Retinal pigment epithelial cell (primary cell): ENCODE data around the gene PBX1.
"Not testable (repeated sequence)": the region's sequence is repeated elsewhere in the genome, so short reads cannot be mapped to it uniquely, and the experiment has no call there.

Source experiments
- DNase-seq: peaks from one replicate; pipeline ENCODE4 v3.0.0-alpha.2; 2010; ENCODE audit warnings: low read depth
- H3K4me3 ChIP-seq: 2 replicates; pipeline ENCODE4 v1.5.1; 2011; ENCODE audit warnings: mild to moderate bottlenecking, low read length, control low read depth, moderate library complexity
- CTCF ChIP-seq: conservative IDR thresholded peaks from 2 replicates; pipeline ENCODE4 v1.5.1; 2011; ENCODE audit warnings: low read depth, low read length, control low read depth, inconsistent platforms

The PBX1 gene

DNA sequence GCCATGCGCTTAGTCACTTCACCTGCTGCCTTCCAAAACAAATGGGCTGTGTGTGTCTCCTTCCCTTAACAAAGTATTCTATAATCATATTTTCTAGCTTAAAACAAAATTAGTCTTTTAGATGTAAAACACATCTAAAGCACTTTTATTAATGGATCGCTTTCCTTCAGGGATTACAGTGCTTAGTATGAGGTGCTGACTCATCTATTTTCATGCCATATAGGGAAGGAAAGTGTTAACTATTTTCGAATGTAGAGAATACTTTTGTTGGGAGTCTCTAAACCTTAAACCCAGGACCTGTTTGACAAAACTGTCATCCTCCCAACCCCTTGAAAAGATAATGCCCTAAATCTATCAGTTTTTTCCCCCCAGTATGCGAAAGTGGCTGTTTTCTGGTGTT is 90.2 kb downstream of the PBX1 start:
- DNase-seq: no peak
- no peak overlapping the region for H3K4me3 ChIP-seq
- TF ChIP-seq CTCF: no peak

DNA sequence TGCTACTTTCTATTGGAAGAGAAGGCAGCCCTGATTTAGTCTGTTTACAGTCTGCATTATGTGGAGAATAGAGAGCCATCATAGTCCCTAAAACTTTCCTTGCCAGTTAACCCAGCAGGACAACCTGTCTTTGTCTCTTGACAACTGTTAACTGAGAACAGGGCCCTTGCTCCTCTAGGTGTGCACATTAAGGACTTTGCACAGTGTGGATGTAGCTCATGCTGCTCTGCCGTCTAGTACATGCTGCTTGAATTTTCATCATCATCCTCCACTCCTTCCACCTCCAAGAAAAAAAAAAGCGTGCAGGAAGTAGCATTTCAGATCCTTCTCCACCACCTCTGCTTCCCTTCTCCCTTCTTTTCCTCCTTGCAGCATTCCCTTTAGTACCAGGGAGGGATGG is 91.5 kb downstream of the PBX1 start:
- no peak overlapping the region for H3K4me3 ChIP-seq
- no peak for DNase-seq
- TF ChIP-seq CTCF: no peak

DNA sequence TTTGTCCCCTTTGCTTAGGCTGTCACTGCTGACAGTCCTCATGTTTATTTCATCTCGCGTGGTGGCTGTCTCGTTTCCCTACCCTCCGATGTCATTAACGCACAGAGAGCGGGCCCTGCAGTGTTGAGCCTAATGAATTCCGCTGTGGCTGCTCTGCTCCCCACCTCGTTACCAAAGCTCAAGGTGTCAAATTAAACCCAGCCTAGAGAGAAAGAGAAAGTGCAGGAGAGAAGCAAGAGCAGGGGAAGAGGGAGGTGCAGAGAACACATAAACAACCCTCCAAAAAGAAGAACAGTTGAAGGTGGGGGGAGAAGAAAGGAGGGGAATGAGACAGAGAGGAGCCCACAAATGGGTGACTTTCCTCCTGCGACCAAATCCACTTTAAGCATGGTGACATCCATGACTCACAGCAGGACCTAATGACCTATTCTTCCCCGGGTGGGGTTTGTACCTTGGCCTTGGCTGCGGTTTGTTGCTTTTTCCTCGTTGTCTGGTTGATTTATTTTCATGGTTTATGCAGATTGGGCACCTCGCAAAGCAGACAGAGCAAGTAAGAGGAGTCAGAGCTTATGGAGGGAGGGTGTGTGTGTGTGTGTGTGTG is 92.5 kb downstream of the PBX1 start:
- no peak for DNase-seq
- no peak overlapping the region for H3K4me3 ChIP-seq
- no peak for TF ChIP-seq CTCF

DNA sequence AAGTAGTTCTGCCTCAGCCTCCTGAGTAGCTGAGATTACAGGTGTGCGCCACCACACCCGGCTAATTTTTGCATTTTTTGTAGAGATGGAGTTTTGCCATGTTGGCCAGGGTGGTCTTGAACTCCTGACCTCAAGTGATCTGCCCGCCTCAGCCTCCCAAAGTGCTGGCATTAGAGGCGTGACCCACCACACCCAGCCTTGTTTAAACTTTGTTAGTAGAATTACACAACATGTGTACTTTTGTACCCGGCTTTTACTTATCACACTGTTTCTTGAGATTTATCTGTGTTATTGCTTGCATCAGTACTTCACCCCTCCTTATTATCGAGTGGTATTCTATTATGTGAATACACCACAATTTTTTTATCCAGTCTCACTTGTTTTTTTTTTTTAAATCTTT is 94.0 kb downstream of the PBX1 start:
- not testable (repeated sequence) for DNase-seq, H3K4me3 ChIP-seq

- no peak for DNase-seq
- no peak overlapping the region for H3K4me3 ChIP-seq
- TF ChIP-seq CTCF: no peak
These were observed 94.7 kb downstream of the PBX1 start for GRCh38 chr1:164653705-164654104.

DNA sequence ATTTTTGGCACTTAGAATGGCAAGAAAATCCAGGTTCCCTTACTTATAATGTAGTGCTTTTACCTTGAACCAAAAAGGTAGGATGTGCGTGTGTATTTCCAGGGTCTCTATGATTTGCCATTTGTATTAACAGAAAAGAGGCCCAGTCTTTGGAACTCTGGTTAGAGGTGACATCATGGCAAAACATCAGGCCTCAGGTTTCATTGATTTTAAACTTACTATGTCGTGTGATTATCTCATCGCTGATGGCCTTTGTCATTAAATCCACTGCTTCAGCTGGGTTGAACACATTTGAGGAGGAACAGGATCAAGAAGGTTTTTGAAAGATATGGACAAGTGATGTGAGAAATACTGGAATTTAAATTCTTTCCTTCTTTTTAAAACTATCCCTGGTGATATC is 95.2 kb downstream of the PBX1 start:
- DNase-seq: no peak
- no peak overlapping the region for H3K4me3 ChIP-seq
- no peak for TF ChIP-seq CTCF

DNA sequence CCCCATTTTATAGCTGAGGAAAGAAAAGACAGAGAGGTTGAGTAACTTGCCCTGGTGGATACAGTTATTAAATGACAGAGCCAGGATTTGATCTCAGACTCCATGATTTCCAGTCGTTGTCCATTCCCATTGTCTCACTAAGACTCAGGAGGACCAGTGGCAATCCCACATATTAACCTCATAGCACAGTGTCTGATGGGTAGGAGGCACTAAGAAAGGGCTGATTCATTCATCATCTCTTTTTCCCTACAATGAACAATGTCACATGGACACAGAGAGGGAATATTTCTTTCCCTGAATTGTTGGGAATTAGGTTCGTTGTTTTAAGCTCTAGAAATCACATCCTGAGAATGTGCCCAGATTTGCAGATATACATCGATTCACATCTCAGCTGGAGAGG is 99.9 kb downstream of the PBX1 start:
- no peak for DNase-seq
- no peak overlapping the region for H3K4me3 ChIP-seq
- no peak for TF ChIP-seq CTCF
